Chondrocyte (in vitro differentiated cells): ENCODE measurements around the gene CD1B. TPM values are rescaled to one million over a fixed set of nuclear protein-coding genes. Genes with fewer than 3 reads are reported as not detected.
A peak's percentile ranks its signal among the peaks of the same experiment; 100 is the strongest.

Source experiments
- DNase-seq: peaks from one replicate; pipeline ENCODE4 v3.0.0; 2021; ENCODE audit warnings: mixed read lengths, low spot score
- H3K27ac Mint-ChIP-seq: one replicate; pipeline ENCODE4 v1.8.0; 2021; ENCODE audit warnings: mild to moderate bottlenecking, moderate library complexity, mixed read lengths; ENCODE audit not compliant: unreplicated experiment
- H3K27me3 Mint-ChIP-seq: 2 replicates; pipeline ENCODE4 v1.8.0; 2021; ENCODE audit warnings: low read depth, mixed read lengths
- H3K36me3 Mint-ChIP-seq: 2 replicates; pipeline ENCODE4 v1.8.0; 2021; ENCODE audit warnings: low read depth, mixed read lengths
- H3K4me1 Mint-ChIP-seq: 2 replicates; pipeline ENCODE4 v1.8.0; 2021; ENCODE audit warnings: low read depth, mild to moderate bottlenecking, mixed read lengths
- H3K4me3 Mint-ChIP-seq: one replicate; pipeline ENCODE4 v1.8.0; 2021; ENCODE audit warnings: mild to moderate bottlenecking, moderate library complexity, mixed read lengths; ENCODE audit not compliant: unreplicated experiment
- H3K9me3 Mint-ChIP-seq: 2 replicates; pipeline ENCODE4 v1.8.0; 2021; ENCODE audit warnings: low read depth, mixed read lengths
- CTCF ChIP-seq: fragments of 200-600 bp; sonication (generic); IDR thresholded peaks from 2 replicates; pipeline ENCODE4 v1.5.0; 2021; ENCODE audit warnings: antibody characterized with exemption, mild to moderate bottlenecking, moderate library complexity
- total RNA-seq: library from RNA; stranded (reverse); gene quantifications from 3 replicates; pipeline ENCODE4 v1.2.1, GENCODE V29; 2021

Gene CD1B
- total RNA-seq, 1 donor from 2014 or later = not detected

GRCh38 chr1:158333405-158334155, 2.2 kb upstream of the CD1B start:
- H3K9me3 Mint-ChIP-seq = peaks cover 1% of the 10 kb centered on the region
- no peaks in the 10 kb centered on the region for H3K27me3 Mint-ChIP-seq
- no peak overlapping the region for H3K4me3 Mint-ChIP-seq
- DNase-seq = no peak
- TF ChIP-seq CTCF = no peak
- H3K27ac Mint-ChIP-seq = no peak overlapping the region
- no peaks in the 10 kb centered on the region for H3K4me1 Mint-ChIP-seq
- no peaks in the 10 kb centered on the region for H3K36me3 Mint-ChIP-seq

- no peak for DNase-seq
- TF ChIP-seq CTCF = no peak
- Mint-ChIP-seq H3K36me3 (no peaks in the 10 kb centered on the region), H3K4me1 (no peaks in the 10 kb centered on the region), H3K27ac (no peak overlapping the region), H3K27me3 (no peaks in the 10 kb centered on the region), H3K4me3 (no peak overlapping the region), H3K9me3 (no peaks in the 10 kb centered on the region)
Observed at GRCh38 chr1:158331106-158331425, 265 bp downstream of the CD1B start.

- no peaks in the 10 kb centered on the region for H3K27me3 Mint-ChIP-seq
- no peaks in the 10 kb centered on the region for H3K9me3 Mint-ChIP-seq
- H3K36me3 Mint-ChIP-seq = no peaks in the 10 kb centered on the region
- no peak overlapping the region for H3K27ac Mint-ChIP-seq
- no peak overlapping the region for H3K4me3 Mint-ChIP-seq
- no peak for DNase-seq
- H3K4me1 Mint-ChIP-seq = no peaks in the 10 kb centered on the region
- no peak for TF ChIP-seq CTCF
Observed at GRCh38 chr1:158330391-158331105, 783 bp downstream of the CD1B start.

GRCh38 chr1:158329733-158330132, 1.6 kb downstream of the CD1B start:
- TF ChIP-seq CTCF = peak; percentile 14
- Mint-ChIP-seq H3K4me3 (no peak overlapping the region), H3K36me3 (no peaks in the 10 kb centered on the region)

GRCh38 chr1:158329300-158329699, 2.0 kb downstream of the CD1B start:
- no peaks in the 10 kb centered on the region for H3K36me3 Mint-ChIP-seq
- TF ChIP-seq CTCF = no peak

More at GRCh38 chr1:158329733-158330132, 1.6 kb downstream of the CD1B start:
- Mint-ChIP-seq H3K4me1 (no peaks in the 10 kb centered on the region), H3K27ac (no peak overlapping the region), H3K27me3 (no peaks in the 10 kb centered on the region), H3K9me3 (no peaks in the 10 kb centered on the region)
- no peak for DNase-seq

More at GRCh38 chr1:158329300-158329699, 2.0 kb downstream of the CD1B start:
- H3K4me3 Mint-ChIP-seq = no peak overlapping the region
- no peaks in the 10 kb centered on the region for H3K4me1 Mint-ChIP-seq
- no peak overlapping the region for H3K27ac Mint-ChIP-seq
- no peak for DNase-seq
- no peaks in the 10 kb centered on the region for H3K9me3 Mint-ChIP-seq
- no peaks in the 10 kb centered on the region for H3K27me3 Mint-ChIP-seq
